GM12864 (cell line): Measurements from ENCODE around the gene EXOSC2.

ENCODE experiments used
- DNase-seq: peaks from one replicate; pipeline ENCODE4 v3.0.0-alpha.2; 2011; ENCODE audit warnings: low read depth
- H3K4me3 ChIP-seq: 2 replicates; pipeline ENCODE4 v1.5.1; 2011; ENCODE audit warnings: mild to moderate bottlenecking, low read depth, low read length, control low read depth
- CTCF ChIP-seq: IDR thresholded peaks from 2 replicates; pipeline ENCODE4 v1.5.1; 2011; ENCODE audit warnings: low read depth, mild to moderate bottlenecking, moderate library complexity, low read length, control low read depth, inconsistent platforms; ENCODE audit errors: missing control alignments

Gene EXOSC2

GRCh38 chr9:130696996-130697395, 3.4 kb downstream of the EXOSC2 start:
- H3K4me3 ChIP-seq, result no peak overlapping the region
- no peak for DNase-seq
- TF ChIP-seq CTCF, result no peak

GRCh38 chr9:130698514-130698913, 4.9 kb downstream of the EXOSC2 start:
- DNase-seq, result no peak
- H3K4me3 ChIP-seq, result no peak overlapping the region
- TF ChIP-seq CTCF, result no peak

- no peak for TF ChIP-seq CTCF
- H3K4me3 ChIP-seq, result no peak overlapping the region
- no peak for DNase-seq
Observed at GRCh38 chr9:130699047-130699446, 5.5 kb downstream of the EXOSC2 start.

- DNase-seq, result no peak
- peak; percentile 90 for TF ChIP-seq CTCF
- H3K4me3 ChIP-seq, result no peak overlapping the region
Observed at GRCh38 chr9:130701059-130702022, 7.8 kb downstream of the EXOSC2 start.

GRCh38 chr9:130703501-130703900, 9.9 kb downstream of the EXOSC2 start:
- H3K4me3 ChIP-seq, result no peak overlapping the region
- no peak for TF ChIP-seq CTCF
- no peak for DNase-seq

GRCh38 chr9:130707225-130707976, 13.8 kb downstream of the EXOSC2 start:
- no peak for DNase-seq
- H3K4me3 ChIP-seq, result no peak overlapping the region
- peak; percentile 41 for TF ChIP-seq CTCF
